ENCODE data around the gene LKAAEAR1.

Gene LKAAEAR1

DNA sequence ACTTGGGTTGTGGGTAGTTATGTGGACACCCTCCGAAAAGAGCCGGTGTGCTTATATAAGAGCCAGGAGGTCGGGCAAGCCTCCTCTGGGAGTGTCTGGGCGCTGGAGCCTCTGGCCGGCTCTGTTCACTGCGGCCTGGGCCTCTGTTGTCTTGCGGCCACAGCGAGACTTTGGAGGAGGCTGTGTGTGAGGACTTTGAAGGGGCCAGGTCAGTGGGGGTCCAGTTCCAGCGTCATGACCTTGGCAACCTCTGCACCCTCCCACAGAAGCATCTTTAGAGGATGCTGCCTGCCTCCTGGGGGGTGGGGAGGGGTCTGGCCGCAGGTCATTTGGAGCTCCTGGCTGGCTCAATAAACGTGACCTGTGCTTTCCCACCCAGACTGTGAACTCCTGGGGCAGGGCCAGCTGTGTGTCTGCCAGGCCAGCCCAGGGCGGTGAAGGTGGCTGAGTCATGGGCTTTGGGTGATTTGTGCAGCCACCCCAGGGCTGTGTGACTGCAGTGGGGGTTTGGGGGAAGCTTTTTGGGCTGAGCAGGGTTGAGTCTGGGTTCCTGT lies 20.0 kb downstream of the LKAAEAR1 start:
- no peak for DNase-seq

DNA sequence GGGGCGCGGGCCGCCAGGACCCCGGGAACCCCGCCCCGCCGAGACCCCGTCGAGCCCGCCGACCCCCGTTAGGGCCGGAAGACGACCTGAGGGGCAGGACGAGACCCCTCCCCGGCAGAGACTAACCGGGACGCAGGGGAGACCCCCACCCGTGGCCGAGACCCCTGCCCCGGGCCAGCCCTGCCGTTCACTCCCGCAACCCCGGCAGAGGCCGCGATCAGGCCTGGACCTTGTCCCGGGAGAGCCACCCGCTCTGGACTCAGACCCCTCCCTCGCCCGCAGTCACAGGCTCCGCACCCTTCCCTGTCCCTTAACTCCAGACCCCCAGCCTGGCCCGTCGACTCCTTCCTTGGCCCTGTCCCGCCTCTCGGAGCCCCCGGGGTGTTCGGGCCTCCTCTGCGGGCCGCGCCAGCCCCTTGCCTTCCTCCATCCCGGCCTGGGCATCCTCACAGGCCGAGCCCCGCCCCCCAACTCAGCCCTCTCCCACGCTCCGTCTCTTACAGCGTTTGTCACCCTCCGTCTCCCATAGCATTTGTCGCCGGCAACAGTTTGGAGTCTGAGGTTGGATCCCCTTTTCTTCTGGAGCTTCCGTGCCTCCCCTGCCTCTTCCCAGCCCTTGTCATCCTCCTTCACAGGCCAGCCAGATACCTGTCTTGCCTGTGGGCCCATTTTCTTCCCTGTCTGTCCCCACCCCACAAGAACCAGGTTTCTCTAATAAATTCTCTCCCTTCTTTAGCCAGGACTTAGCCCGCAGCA lies 20.6 kb downstream of the LKAAEAR1 start:
- no peak for DNase-seq

DNA sequence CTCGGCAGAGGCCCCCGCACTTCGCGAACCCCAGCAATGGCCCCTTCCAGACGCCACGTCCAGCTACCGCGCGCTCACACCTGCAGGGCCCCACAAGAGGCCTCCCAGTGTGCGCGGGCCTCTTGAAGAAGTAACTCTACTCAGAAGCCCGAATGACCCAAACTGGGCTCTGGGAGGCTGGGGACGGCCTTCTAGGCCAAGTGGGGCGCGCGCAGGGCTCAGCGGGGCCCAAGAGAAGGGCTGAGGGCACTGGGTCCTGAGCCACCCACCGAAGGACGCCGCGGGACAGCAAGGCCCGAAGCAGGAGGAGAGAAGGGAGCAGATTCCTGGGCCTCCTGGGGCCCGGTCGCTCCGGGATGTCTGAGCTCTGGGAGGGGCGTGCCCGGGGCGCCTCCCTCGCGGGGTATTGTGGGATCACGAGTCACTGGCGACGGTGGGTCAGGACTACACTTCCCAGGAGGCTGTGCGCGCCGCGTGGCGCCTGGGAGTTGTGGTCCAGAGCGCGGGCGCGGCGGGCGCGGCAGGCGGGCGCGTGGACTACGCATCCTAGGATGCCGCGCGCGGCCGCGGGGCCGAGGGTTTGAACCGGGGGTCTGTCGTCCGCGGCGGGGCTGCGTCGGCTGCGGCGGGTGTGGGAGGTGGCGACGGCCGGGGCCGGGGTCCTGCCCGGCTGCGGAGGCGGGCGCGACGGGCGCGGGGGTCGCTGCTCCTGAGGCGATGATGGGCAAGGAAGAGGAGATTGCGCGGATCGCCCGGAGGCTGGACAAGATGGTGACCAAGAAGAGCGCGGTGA lies 21.4 kb downstream of the LKAAEAR1 start, which contains the start of gene TCEA2:
TSS of gene TCEA2 (plus strand) at position 603 of the 793 bp plus-strand sequence. CDS start at position 718, 115 bp downstream.
- peak; percentile 92 for DNase-seq

DNA sequence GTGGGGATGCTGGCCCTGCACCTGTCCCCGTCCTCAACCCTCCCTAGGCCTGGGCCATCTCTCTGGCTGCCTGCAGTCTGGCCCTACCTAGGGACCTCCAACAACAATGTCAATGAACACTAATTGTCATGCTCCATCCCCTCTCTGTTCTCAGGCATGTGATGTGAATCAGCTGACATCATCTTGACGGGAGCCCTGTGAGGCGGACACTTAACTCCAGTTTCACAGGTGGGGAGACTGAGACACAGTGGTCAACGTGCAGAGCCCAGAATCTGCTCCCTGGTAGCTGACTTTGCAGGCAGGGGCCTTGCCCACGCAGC lies 22.0 kb downstream of the LKAAEAR1 start:
- DNase-seq, result no peak

DNA sequence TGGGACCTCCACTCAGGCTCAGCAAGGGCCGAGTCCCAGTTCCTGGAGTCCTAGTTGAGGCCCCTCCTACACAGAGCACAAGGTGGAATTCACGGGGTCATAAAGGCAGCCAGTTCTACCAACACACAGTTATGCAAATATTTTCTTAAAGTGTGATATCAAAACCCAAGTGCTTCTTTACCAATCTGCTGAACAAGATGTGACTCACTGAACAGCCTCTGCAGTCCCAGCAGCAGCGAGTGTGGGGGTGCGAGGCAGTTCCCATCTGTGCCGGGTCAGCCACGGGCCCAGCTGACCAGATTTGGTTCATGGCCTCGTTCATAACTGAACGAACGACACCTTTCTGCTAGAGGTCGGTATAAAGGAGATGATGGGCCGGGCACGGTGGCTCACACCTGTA lies 25.7 kb downstream of the LKAAEAR1 start:
- DNase-seq, result no peak

DNA sequence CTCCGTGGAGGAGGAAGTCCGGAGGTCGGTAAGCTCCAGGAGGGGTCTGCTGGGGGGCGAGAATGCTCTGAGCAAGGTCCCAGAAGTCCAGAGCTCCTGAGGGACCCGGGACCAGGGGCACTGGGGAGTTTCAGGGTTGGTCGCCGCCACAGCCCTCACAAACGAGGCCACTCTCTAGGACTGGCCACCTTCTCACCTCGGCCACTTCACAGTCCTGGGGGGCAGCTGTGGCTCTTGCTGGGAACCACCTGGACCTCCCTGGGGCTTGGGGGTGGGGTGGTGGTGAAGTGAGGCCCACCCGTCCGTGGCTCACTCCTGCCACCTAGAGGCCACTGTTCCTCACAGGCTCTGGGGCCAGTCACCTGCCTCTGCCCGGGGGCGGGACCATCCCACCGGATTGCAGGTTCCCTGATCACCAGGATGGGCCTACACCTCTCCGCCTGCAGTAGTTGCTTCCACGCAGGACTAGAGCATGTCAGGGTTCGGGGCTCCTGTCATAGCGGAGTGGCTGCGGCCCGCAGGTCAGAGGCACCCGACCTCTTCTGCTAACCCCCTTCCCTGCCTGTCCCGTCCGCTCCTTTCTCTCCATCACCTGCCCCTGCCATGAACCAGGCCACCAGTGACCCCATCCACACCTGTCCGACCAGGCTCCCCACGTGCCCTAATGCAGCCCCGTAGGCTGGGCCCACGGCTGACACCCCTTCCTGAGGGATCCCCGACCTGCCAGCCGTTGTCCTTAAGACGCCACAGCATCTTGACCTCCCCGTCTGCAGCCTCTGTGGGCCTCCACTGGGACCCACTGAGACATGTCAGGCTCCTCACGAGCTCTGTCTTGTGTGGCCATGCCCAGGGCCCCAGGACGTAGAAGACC lies 26.3 kb downstream of the LKAAEAR1 start:
- DNase-seq, result no peak

DNA sequence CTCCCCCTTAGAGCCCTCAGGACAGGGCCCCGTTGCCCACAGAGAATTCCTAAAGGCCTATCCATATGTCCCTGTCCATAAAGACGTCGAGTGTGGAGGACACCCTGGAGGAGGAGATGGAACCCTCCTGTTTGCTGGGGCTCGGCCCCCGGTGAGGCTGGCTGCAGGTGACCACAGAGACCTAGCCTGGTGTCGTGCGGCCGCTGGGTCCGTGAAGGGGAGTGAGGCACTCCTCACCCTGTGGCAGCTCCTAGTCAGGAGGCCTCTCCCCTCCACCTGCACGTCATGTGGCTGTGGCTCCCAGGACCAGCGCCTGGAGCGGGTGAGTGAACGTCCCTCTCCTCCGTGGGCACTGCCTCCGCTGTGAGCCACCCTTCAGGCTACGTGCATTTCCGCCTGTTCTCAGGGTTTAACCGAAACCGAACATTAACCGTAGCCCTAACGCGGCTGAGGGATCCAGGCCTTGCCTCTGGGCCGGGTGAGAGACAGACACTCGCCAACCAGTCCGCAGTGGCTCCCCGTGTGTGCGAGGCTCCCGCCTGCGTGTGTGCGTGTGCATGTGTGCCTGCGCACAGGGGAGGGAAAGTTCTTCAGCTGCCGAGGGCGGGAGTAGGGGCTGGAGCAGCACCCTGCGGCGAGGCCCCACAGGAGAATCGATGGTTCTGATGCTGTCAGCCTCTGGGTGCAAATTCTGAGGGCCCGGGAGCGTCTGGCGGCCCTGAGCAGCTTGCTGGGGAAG lies 27.1 kb downstream of the LKAAEAR1 start:
- DNase-seq, result no peak

DNA sequence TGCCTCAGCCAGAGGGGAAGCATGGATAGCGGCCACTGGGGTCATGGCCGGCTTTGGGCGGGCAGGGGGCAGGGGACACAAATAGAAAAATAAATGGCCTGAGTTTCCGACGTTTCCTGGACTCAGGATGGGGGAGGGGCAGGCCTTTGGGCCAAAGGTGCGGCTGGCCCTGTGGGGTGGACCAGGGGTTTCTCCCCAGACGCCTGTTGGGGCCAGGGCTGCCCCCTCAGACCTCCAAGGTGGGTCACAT lies 27.6 kb downstream of the LKAAEAR1 start:
- no peak for DNase-seq

DNA sequence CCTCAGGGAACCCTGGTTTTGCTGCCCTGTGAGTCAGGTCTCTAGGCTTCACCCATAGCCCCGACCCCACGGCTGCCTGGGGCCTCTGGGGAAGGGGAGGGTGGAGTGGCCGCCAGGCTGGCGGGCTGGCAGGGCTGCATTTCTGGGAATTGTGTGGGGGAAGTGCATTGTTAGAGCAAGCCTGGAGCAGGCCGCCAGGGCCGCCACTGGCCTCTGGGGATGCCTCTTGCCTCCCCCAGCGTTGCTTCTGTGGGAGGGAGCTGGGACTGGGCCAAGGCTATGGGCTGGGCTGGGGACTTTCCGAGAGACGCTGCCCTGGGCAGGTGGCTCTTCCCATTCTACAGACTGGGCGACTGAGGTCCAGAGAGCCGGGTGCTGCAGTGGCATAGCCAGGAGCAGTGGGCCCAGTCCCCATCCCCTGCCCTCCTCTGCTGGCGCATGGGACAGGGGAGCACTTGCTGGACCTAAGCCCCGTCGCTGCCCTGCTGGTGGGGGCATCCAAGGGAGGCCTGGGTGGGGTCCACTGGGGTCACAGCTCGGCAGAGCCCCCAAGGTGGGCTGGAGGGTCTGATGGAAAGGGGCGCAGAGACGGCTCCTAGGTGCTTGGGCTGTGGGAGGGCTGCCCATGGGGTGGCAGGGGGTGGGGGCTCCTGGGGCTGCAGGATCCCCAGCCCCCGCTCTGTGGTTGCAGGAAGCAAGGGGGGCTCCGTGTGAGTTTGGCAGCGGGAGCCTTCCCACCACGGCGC lies 28.1 kb downstream of the LKAAEAR1 start:
- DNase-seq, result no peak

DNA sequence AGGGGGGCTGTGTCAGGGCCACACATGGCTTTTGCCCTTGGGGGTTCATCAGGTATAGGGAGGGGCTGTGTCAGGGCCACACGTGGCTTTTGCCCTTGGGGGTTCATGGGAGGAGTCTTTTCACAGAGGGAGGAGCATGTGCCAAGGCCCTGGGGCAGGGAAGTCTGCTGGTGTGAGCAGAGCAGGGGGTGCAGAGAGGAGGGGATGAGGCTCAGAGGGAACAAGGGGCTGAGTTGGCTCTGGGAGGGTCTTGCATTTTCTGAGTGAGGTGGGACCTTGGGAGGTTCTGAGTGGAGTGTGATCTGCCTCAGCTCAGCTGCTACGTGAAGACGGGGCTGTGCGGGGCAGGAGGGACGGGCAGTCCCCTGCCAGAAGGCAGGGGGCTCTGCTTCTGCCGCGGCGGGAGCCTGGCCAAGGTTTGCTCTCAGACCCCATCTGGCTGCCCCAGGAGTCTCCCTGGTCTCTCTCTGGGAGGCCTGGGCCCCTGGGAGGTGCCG lies 28.8 kb downstream of the LKAAEAR1 start:
- DNase-seq, result no peak

DNA sequence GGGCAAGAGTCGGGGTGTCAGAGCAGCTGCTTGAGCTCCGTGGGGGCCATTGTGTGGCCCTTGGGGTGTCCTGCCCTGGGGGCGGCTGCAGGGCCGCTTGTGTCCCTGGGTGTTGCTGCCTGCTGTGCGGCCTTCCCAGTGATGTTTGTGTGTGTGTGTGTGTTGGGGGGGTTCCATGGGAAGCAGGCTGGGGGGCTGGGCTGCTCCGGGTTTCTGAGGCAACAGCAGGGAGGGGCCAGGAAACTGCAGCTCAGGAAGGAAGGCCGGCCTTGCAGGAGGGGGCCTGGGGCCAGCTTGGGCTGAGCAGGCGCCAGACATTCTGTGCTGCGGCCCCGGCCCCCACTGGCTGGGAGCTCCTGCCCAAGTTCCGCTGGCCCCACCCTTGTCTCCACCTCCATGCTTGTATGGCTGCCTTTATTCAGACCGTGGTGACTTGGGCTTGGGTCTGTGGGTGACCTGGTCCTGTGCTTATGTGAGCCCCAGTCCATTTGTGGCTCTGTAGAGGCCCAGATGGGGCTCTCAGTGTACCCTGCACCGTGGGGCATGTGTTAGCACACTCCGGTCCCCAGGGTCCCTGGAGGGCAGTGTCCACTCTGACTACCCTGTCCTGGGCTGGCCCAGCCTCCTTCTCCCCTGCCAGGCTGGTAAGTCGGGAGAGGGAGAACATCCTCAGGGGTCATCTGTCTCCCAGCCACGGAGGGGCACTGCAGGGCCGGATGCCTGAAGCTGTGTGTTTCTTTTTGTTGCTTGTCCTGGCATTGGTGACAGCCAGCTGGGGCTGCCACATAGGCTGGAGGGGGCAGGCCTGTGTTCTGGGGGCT lies 30.1 kb downstream of the LKAAEAR1 start:
- DNase-seq, result no peak

DNA sequence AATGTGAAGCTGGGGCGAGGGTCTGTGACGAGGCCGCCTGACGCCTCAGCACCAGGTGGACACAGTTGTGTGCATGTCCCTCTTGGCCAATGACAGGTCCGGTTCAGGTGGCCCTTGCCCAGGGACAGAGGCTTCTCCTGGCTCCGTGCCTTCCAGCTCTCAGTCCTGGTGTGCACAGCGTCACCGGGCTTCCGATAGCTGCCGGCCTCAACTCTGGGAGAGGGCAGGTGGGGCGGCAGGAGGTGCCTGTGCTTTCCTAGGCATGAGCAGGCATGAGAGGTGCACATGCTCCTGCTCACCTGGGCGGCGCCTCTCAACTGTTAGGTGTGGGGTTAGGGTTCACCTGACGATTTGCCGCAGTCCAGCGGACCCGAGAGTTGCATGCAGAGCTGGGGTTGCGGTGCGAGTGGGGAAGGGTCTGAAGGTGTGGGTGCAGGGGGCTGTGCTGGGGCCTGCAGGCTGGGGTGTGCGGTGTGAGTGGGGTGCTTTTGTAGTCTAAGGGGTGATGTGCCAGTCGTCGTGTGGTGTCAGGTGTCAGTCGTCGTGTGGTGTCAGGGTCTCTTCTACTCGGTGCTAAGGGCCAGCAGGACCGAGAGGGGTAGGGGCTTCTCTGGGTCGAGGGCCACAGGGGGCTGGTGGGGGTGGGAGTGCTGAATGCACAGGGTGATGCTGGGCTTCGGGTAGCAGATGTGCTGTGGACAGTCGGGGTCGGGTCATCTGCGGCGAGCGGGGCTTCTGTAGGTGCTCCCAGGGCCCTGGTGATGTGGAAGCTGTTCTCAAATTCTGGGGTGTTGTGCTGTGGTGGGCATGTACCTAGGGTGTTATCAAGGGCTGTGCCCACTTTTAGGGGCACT lies 31.0 kb downstream of the LKAAEAR1 start:
- no peak for DNase-seq

DNA sequence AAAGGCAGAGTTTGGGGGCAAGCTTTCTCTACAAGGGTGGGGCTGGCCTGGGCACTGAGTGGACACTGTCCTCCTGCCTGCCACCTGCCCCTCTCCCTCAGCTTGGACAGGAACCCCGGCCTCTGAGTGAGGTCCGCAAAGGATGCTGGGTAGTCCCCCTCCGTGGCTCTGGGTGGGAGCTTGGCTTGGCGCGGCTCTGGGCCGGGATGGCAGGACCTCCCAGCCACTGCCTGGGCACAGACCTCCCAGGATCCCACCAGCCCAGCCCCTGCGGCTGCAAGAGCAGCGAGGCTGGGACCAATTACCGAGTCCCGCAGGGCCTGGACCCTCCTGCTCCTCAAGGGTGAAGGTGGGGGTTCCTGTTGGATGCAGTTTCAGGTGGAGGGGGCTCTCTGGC lies 31.9 kb downstream of the LKAAEAR1 start:
- no peak for DNase-seq

DNA sequence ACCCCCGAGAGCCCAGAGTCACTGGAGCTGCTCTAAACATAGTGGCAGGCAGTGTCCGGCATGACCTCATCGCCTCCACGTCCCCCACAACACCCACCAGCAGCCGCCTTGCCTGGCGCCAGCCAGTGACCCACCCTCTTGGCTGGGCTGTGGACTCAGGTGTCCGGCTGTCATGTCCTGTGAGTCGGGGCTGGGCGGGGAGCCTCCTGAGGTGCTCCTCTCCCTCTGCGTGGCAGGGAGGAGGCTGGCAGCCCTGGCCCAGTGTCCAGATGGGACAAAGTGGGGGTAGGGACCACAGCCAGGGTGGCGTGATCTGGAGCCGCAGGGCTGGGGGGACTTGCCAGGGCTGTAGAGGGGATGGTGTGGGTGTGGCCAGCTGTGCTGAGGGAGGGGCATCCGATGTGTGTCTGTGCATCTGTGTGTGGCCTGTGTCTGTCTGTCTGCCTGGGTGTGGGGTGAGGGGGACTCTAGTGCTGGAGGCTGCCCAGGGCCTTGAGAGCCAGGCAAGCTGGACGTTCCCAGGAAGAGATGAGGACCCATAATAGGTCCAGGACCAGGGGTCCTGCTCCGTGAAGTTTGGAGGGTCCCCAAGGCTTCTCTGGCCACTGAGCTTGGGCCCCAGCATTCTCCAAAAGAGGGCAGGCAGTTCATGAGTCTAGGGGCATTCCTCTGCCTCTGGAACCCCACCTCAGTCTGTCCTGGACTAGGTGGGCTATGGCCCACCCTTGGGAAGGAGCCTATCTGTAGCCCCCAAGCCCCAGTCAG lies 32.5 kb downstream of the LKAAEAR1 start:
- no peak for DNase-seq

DNA sequence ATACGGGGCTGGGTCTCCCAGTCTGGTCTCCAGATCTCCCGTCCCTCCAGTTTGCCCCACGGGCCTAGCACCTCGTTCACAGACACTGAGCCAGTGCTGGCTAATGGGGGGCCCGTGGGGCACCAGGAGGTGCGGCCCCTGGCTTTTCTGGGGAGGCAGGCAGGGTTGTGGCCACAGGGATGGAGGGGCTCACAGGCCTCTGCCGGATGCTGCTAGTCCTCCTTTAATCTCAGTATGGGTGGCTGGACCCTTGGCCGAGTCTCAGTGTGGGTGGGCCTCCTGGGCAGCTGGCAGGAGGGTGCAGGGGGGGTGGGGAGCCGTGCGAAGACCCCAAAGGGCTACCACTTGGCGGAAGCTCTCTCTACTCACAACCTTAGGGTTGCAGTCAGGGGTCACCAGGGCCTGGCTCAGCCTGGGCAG lies 33.2 kb downstream of the LKAAEAR1 start:
- no peak for DNase-seq

DNA sequence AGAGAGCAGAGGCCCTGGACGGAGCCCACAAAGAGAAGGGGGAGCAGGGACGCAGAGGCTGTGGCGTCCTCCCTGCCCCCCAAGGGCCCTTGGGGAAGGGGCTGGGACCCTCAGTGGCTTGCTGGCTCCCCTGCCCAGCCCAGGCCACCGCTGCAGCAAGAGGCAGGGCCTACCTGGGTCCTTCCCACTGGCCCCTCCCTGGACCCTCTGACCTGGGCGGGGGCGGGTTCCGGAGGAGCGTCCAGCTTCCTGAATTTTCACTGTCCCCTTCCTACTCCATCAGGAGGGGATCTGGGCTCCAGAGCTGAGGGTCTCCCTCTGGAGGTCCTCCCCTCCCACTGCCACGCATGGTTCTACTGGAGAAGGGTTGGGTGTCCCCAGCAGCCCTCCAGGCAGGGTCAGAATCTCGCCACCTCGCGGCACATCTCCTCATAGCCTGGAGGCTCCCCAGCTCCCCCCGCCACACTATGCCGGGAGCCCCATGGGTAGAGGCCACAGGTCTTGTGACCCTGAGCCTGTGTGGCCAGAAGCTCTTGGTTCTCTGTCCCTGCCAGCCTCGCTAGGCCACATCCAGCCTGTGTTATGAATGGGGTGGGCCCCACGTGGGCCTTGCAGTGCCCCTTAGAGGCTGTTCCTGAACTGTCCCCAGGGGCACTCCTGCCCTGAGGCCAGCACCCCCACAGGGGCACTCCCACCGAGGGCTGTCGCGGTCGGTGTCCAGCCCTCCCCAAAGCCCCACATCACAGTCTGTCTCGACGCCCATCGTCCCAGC lies 33.8 kb downstream of the LKAAEAR1 start:
- no peak for DNase-seq

DNA sequence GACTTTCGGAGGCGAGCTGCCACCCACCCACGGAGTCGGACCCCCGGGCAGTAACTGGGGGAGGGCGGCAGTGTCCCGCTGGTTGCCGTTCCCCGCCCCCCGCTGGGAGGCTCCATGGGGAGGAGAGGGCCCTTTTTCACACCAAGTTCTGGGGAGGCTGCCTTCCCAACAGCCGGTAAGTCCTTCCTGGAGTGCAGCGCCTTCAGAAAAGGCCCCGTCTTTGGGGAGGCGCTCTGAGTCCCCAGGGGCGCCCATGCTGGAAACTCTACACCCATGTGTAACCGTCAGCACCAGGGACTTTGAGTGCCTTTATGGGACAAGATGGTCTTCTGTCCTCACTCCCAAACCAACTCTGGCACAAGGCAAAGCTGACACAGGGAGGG lies 34.3 kb downstream of the LKAAEAR1 start:
- DNase-seq, result no peak
